ENCODE measurements around the gene SKAP1.

DNA sequence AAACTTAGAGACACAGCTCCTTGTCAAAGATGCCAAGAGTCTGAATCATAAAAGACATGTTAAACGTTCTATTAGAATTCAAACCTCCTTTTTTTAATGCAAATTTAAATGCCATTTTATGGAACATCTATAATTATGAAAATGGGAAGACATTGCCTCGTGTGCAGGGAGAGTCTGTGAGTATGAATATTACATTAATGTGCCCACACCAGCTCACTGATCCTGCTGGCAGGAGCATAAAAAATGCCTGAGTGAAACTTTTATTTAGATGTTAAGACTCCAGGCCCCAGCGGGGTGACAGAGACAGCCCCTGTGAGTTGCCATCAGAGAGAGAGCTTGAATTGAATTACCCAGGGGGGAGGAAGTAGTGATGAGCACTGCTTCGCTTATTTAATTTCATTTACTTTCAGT lies 237.7 kb downstream of the SKAP1 start:
- TF ChIP-seq, protein P1, sequence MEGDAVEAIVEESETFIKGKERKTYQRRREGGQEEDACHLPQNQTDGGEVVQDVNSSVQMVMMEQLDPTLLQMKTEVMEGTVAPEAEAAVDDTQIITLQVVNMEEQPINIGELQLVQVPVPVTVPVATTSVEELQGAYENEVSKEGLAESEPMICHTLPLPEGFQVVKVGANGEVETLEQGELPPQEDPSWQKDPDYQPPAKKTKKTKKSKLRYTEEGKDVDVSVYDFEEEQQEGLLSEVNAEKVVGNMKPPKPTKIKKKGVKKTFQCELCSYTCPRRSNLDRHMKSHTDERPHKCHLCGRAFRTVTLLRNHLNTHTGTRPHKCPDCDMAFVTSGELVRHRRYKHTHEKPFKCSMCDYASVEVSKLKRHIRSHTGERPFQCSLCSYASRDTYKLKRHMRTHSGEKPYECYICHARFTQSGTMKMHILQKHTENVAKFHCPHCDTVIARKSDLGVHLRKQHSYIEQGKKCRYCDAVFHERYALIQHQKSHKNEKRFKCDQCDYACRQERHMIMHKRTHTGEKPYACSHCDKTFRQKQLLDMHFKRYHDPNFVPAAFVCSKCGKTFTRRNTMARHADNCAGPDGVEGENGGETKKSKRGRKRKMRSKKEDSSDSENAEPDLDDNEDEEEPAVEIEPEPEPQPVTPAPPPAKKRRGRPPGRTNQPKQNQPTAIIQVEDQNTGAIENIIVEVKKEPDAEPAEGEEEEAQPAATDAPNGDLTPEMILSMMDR (conservative IDR thresholded peaks at IDR 0.05; ENCODE audit: low read length) = no peak
- no peak for TF ChIP-seq EZH2phosphoT487 (IDR thresholded peaks at IDR 0.05; ENCODE audit: borderline replicate concordance)
